ENCODE results near the gene DEK.
A peak's percentile ranks its signal among the peaks of the same experiment; 100 is the strongest.
"Not testable (repeated sequence)": the region's sequence is repeated elsewhere in the genome, so short reads cannot be mapped to it uniquely, and the experiment has no call there.

DEK gene

GRCh38 chr6:18264219-18264922 is at the start of gene DEK:
Gene DEK (minus strand): TSS chr6:18264530. CDS start chr6:18263987, 543 bp downstream.
- DNase-seq (ENCODE audit: low spot score) = peak; percentile 75

DNA sequence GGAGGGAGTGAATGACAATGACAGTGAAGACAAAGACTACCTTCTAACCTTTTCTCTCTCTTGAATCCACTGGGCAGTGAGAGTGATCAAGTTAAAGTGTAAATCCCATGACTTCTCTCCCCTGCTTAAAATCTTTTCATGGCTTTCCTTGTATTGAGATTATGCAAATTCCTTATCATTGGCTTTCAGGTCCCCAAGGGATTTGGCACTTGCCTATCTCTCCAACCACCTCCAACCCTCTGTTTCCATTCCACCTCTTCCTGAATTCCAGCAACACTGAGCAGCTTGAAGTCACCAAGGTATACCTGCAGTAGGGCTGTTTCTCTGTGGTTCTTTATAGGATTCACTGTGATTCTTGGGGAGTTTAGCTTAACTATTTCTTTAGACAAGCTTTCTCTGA is 48.0 kb upstream of the DEK start:
- DNase-seq (ENCODE audit: low spot score) = no peak

DNA sequence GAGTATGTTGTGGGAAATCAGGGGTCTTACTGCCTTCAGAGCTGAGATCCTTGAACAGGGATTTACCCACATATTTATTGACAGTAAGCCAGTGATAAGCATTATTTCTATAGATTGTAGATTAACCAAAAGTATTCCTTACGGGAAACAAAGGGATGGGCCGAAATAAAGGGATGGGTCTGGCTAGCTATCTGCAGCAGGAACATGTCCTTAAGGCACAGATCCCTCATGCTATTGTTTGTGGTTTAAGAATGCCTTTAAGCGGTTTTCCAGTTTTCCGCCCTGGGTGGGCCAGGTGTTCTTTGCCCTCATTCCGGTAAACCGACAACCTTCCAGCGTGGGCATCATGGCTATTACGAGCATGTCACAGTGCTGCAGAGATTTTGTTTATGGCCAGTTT is 45.7 kb upstream of the DEK start:
- not testable (repeated sequence) for DNase-seq (ENCODE audit: low spot score)

- DNase-seq (ENCODE audit: low spot score) = no peak
These were observed 44.7 kb upstream of the DEK start for GRCh38 chr6:18309046-18309445.

DNA sequence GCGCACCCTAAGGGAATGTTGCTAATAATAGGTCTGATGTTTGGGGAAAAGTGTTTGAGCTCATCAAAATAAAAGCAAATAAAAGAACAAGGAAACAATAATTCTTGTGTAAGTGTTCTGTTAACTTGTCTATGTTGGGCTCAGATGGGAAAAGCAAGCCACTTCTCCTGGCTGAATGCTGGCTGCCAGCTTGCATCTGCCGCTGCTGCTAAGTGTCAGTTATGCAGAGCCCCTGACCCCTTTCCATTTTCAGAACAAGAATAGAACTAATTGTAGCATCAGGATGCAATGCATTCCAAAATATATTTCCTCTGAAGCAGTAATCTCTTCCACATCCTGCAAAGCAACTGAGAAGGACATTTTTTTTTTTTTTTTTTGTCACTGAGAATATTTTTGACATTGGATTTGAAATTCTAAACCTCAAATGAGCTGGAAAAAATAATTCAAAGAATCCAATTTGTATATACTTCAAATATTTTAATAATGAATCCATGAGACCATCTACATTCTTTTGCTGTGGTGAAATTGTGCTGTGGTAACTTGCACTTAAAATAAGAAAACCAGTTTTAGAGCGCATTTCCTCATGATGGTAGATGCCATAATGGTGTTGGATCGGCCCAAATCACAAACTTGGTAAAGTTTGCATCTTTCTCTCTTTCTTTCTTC is 43.9 kb upstream of the DEK start:
- DNase-seq (ENCODE audit: low spot score) = no peak

DNA sequence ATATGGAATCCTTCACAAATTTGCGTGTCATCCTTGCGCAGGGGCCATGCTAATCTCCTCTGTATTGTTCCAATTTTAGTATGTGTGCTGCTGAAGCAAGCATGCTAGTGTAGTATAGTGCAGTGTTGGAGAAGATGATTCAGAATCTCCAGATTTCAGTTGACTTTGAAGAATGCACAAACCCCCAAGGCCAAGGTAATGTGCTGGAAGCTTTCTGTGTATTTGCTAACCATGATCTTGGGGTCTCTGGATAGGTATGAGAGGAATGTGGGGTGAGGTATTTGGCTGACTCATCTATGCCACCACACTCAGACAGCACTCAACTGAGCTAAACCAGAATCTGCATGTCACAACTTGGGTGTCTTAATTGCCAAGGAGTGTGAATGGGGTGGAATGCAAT is 42.6 kb upstream of the DEK start:
- DNase-seq (ENCODE audit: low spot score) = no peak

DNA sequence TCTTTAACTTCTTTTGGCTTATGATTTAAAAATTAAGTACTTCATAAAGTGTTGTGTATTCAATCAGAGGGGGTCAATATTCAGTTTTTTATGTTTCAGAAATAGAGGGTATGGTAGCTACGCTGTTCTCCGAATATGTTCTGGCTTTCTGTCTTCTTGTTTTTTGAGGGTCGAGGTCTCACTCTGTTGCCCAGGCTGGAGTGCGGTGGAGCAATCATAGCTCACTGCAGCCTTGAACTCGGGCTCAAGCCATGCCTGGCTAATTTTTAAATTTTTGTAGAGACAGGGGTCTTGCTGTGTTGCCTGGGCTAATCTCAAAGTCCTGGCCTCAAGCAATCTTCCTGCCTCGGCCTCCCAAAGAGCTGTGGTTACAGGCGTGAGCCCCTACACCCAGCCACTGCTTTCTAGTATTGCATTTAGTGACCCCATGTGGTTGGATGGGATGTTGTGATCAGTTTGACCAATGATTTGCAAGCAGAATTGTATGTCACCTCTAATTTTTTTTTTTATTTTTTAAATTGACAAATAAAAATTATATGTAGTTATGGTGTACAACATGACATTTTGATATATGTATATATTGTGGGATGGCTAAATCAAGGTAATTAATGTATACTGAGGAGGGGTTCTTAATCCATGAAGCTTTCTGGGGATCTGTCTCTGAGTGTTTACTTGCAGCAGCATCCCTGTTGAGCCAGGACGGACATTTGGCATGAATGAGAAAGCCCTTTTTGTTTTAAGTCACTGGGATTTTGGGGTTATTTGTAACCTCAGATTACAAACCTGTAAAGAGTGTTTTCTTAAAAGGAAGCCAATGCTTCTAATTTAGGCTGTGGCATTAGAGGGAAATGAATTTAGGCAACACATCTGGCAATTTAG is 38.5 kb upstream of the DEK start:
- no peak for DNase-seq (ENCODE audit: low spot score)

- no peak for DNase-seq (ENCODE audit: low spot score)
These were observed 29.0 kb upstream of the DEK start for GRCh38 chr6:18293076-18293904.

- DNase-seq (ENCODE audit: low spot score) = no peak
These were observed 25.0 kb upstream of the DEK start for GRCh38 chr6:18289283-18289682.

DNA sequence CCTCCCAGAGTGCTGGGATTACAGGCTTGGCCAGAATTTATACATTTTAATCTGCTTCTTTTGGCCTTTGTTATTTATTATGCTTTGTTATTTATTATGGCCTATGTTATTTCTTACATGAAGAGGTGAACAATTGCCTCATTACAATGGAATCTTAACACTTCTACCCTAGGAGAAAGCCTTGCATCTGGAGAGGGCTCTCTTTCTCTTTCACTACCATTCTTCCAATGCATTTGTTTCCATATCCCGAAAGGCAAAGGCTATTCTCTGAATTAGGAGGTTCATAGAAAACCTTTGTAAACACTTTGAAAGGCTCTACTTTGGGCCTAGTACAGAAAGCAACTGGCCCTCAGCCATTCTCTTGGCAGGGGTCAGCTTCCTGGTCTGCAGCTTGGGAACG is 19.9 kb upstream of the DEK start:
- DNase-seq (ENCODE audit: low spot score) = no peak

- no peak for DNase-seq (ENCODE audit: low spot score)
These were observed 17.2 kb upstream of the DEK start for GRCh38 chr6:18281564-18281963.

GRCh38 chr6:18280084-18280483 is 15.8 kb upstream of the DEK start:
- DNase-seq (ENCODE audit: low spot score) = no peak

DNA sequence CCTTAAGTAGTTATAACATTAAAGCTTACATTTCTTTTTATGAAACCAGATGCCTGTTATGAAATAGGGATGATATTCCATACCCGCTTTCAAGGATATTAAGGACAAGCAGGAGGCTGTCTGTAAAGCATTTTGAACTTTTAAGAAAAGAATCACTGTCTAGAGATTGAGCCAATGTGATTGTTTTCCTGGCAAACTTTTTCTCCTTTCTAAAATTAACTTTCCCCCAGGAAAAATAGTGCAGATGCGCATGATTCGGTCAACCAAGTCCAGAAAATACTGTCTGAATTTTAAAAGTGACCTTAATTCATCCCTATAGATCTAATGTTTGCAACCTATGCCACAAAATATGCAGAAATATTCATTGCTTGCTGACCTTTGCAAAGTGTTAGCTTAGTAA is 15.1 kb upstream of the DEK start:
- DNase-seq (ENCODE audit: low spot score) = no peak

DNA sequence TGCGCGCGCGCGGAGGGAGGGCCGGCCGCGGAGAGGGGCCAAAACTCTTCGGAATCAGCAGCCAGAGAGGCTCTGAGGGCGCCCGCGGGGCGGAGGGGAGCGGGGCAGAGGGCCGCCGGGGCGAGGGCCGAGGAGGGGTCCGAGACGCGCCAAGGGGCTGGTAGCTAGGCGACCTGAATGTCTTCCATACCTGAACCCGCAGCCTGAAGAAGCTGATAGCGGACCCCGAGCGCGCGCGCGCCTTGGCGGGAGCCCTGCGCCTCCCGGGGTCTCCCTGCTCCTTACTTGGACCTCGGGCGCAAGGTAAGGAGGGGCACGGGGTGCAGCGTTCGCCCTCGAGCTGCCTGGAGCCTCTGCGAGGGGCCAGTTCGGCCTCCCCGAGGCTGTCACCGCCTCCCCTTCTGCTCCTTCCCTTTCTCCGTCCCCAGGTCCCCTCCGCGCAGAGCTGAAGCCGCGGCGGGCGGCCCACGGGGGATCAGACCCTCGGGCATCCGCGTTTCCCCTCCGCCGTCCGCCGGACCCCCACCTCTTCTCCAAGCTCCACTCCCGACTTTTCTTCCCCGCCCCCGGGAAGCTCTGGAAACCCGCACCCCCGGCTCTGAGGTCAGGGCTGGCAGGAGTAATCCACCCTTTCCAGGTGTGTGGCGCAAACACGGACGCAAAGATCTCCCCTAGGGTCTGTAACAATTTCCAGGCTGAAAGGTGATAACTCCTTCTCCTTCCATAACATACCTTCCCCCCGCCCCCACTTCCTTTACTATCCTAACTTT is 13.1 kb upstream of the DEK start:
- DNase-seq (ENCODE audit: low spot score) = no peak

DNA sequence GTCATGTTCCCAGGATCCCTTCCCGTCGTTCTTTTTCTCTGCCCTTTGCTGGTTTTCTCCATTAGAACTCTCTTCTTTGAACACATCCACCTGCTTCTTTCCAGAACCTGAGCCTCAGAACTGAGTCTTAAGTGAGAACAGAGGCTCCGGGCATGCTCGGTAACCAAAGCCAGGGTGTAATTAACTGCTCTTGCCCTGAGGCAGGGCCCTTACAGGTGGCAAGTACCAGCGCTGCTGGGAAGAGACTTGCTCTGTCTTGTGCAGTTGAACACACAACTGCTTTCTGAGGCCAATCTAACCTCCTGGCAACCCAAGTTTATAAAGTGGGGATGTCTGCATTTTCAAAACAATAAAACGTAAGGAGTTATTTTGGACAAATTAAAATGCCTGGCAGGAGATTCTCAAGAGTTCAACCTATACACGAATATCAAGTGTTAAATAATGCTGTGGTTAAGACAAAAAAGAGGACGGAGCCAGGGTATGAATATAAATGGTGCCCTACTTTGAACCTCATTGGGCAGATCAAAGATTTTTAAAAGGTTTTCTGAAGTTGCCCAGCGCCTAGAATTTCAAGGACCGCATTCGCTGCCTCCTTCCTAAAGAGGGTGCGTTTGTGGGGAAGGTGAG is 12.4 kb upstream of the DEK start:
- no peak for DNase-seq (ENCODE audit: low spot score)

- no peak for DNase-seq (ENCODE audit: low spot score)
These were observed 5.9 kb upstream of the DEK start for GRCh38 chr6:18270216-18270615.

GRCh38 chr6:18269717-18270116 is 5.4 kb upstream of the DEK start:
- no peak for DNase-seq (ENCODE audit: low spot score)

GRCh38 chr6:18269253-18269652 is 4.9 kb upstream of the DEK start:
- peak; percentile 26 for DNase-seq (ENCODE audit: low spot score)

DNA sequence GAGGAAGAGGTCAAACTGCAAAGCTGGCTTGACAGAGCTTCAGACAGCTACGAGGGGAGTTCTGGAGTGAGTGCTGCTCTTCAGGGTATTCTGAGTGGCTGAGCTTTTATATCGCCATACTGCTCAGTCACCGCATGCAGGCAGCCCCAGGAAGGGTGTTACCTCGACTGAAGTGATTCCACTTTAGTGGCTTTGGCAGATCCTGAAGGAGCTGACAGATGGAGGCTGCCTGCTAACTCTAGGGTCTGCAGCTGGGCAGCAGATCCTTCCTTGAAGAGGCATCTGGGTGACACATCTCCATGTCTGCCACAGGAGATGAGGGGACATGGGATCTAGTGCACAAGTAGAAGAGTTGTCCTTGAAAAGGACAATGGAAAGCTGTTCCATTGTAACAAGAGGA is 3.7 kb upstream of the DEK start:
- DNase-seq (ENCODE audit: low spot score) = no peak

DNA sequence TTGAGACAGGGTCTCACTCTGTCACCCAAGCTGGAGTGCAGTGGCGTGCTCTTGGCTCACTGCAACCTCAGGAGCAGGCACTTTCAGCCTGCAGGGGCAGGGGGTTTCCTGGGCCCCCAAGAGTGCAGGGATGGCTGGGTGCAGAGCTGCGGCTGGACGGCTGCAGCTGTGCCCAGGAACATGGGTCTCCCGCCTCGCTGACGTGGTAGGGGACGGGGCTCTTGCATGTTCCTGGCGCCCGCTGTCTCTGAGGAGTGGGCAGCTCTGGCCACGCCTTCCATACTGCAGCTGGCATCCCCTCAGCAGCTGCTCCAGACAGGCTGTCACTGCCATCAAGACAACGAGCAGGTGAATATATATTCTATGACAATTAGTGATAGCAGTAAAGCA is 2.2 kb upstream of the DEK start:
- no peak for DNase-seq (ENCODE audit: low spot score)

Measured in HuH-7 (cell line).